HL-60 (cell line): ENCODE data around the gene ARHGEF7.

Experiments used
- DNase-seq, 2 experiments: peaks; one replicate each; pipeline ENCODE4 v3.0.0-alpha.2; 2010 to 2020; ENCODE audit warnings: low read depth in 1 of 2, low spot score in 1 of 2
- H3K27ac ChIP-seq: fragments of 250-450 bp; sonication (Bioruptor Pico); replicated peaks from 2 replicates; pipeline ENCODE4 v1.5.1; 2020; ENCODE audit warnings: mild to moderate bottlenecking, moderate library complexity
- H3K27me3 ChIP-seq: fragments of 250-450 bp; sonication (Bioruptor Pico); 2 replicates; pipeline ENCODE4 v1.5.1; 2021; ENCODE audit warnings: mild to moderate bottlenecking, moderate library complexity; ENCODE audit not compliant: insufficient read depth, poor library complexity, severe bottlenecking
- H3K4me3 ChIP-seq: replicated peaks from 2 replicates; pipeline ENCODE4 v1.5.1; 2011; ENCODE audit warnings: mild to moderate bottlenecking, control low read depth, low read length; ENCODE audit not compliant: insufficient read depth
- GABPA ChIP-seq: IDR thresholded peaks from 2 replicates; pipeline ENCODE4 v1.6.1; 2012; ENCODE audit warnings: low read depth
- POLR2AphosphoS5 ChIP-seq: IDR thresholded peaks from 2 replicates; pipeline ENCODE4 v1.6.1; 2012; ENCODE audit warnings: low read depth
- SPI1 ChIP-seq: IDR thresholded peaks from 2 replicates; pipeline ENCODE4 v1.6.1; 2012; ENCODE audit warnings: low read depth, mild to moderate bottlenecking, borderline replicate concordance
- TF ChIP-seq, protein P1 (sequence below): IDR thresholded peaks from 2 replicates; pipeline ENCODE4 v1.6.1; 2012; ENCODE audit warnings: low read depth; ENCODE audit not compliant: insufficient replicate concordance
- TF ChIP-seq, protein P2 (sequence below): IDR thresholded peaks from one replicate; pipeline ENCODE4 v1.5.1; 2011; ENCODE audit warnings: low read length, control low read depth, inconsistent platforms; ENCODE audit not compliant: insufficient read depth

ARHGEF7 gene

DNA sequence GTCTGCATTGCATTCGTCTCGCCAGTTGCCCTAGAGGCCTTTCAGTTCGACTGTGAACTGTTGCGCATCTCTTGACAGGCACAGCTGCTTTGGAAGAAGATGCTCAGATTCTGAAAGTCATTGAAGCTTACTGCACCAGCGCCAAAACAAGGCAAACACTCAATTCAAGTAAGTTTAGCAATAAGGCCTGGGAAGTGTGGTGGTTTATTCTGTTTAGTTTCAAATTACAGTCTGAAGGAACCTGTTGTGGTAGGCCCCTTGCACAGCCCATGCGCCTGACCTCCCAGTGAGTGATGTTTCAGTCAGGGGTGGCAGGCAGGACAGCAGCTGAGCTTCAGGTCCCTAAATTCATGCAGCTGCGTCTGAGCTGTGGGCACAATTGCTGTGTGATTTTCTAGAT is 173.2 kb downstream of the ARHGEF7 start:
- DNase-seq: no peak
- TF ChIP-seq, protein P1, sequence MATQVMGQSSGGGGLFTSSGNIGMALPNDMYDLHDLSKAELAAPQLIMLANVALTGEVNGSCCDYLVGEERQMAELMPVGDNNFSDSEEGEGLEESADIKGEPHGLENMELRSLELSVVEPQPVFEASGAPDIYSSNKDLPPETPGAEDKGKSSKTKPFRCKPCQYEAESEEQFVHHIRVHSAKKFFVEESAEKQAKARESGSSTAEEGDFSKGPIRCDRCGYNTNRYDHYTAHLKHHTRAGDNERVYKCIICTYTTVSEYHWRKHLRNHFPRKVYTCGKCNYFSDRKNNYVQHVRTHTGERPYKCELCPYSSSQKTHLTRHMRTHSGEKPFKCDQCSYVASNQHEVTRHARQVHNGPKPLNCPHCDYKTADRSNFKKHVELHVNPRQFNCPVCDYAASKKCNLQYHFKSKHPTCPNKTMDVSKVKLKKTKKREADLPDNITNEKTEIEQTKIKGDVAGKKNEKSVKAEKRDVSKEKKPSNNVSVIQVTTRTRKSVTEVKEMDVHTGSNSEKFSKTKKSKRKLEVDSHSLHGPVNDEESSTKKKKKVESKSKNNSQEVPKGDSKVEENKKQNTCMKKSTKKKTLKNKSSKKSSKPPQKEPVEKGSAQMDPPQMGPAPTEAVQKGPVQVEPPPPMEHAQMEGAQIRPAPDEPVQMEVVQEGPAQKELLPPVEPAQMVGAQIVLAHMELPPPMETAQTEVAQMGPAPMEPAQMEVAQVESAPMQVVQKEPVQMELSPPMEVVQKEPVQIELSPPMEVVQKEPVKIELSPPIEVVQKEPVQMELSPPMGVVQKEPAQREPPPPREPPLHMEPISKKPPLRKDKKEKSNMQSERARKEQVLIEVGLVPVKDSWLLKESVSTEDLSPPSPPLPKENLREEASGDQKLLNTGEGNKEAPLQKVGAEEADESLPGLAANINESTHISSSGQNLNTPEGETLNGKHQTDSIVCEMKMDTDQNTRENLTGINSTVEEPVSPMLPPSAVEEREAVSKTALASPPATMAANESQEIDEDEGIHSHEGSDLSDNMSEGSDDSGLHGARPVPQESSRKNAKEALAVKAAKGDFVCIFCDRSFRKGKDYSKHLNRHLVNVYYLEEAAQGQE: no peak
- TF ChIP-seq SPI1: no peak
- no peak for TF ChIP-seq POLR2AphosphoS5
- TF ChIP-seq, protein P2, sequence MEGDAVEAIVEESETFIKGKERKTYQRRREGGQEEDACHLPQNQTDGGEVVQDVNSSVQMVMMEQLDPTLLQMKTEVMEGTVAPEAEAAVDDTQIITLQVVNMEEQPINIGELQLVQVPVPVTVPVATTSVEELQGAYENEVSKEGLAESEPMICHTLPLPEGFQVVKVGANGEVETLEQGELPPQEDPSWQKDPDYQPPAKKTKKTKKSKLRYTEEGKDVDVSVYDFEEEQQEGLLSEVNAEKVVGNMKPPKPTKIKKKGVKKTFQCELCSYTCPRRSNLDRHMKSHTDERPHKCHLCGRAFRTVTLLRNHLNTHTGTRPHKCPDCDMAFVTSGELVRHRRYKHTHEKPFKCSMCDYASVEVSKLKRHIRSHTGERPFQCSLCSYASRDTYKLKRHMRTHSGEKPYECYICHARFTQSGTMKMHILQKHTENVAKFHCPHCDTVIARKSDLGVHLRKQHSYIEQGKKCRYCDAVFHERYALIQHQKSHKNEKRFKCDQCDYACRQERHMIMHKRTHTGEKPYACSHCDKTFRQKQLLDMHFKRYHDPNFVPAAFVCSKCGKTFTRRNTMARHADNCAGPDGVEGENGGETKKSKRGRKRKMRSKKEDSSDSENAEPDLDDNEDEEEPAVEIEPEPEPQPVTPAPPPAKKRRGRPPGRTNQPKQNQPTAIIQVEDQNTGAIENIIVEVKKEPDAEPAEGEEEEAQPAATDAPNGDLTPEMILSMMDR: no peak
- no peak for TF ChIP-seq GABPA
- Histone ChIP-seq H3K4me3 (no peak overlapping the region), H3K27ac (no peak overlapping the region), H3K27me3 (no peaks in the 10 kb centered on the region)

GRCh38 chr13:111289251-111289650 is 174.1 kb downstream of the ARHGEF7 start:
- no peaks in the 10 kb centered on the region for H3K27me3 ChIP-seq
- TF ChIP-seq, protein P1: no peak
- TF ChIP-seq SPI1 (no peak), GABPA (no peak), POLR2AphosphoS5 (no peak)
- TF ChIP-seq, protein P2: no peak
- no peak overlapping the region for H3K27ac ChIP-seq
- no peak for DNase-seq
- H3K4me3 ChIP-seq: no peak overlapping the region

DNA sequence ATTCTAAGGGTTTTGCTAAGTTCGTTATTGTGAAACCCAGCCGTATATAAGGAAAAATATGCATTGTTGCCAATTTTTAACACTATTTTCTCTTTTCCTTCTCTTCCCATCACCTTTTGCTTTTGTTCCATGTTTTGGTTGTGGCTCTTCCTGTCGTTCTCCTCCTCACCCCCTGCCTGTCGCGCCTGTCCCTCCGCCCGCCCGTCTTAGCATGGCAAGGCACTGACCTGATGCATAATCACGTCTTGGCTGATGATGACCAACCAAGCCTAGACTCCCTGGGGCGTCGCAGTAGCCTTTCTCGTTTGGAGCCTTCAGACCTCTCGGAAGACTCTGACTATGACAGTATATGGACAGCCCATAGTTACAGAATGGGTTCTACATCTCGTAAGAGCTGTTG is 176.8 kb downstream of the ARHGEF7 start:
- H3K27ac ChIP-seq: no peak overlapping the region
- H3K27me3 ChIP-seq: no peaks in the 10 kb centered on the region
- H3K4me3 ChIP-seq: no peak overlapping the region
- TF ChIP-seq, protein P2: no peak
- TF ChIP-seq SPI1 (no peak), POLR2AphosphoS5 (no peak), GABPA (no peak)
- TF ChIP-seq, protein P1: no peak
- DNase-seq: no peak
